Neural cell (in vitro differentiated cells): ENCODE measurements around the gene CRYZ. TPM values are rescaled to one million over a fixed set of nuclear protein-coding genes. Genes with fewer than 3 reads are reported as not detected.
"Not testable (repeated sequence)": the region's sequence is repeated elsewhere in the genome, so short reads cannot be mapped to it uniquely, and the experiment has no call there.

Experiments
- H2AFZ ChIP-seq: fragments of 200-600, 300-800 bp; sonication (generic), shearing (Covaris generic); 2 replicates; pipeline ENCODE4 v1.6.0; 2014; ENCODE audit warnings: low read depth, mild to moderate bottlenecking, antibody characterized with exemption, low read length, moderate library complexity
- H3F3A ChIP-seq: fragments of 200-600 bp; shearing (Covaris generic); 2 replicates; pipeline ENCODE4 v1.6.1; 2016; ENCODE audit warnings: mild to moderate bottlenecking, moderate library complexity, mixed read lengths, antibody characterized with exemption, low read length; ENCODE audit not compliant: insufficient read depth, poor library complexity, severe bottlenecking
- H3K27ac ChIP-seq: fragments of 200-600, 300-800 bp; sonication (generic), shearing (Covaris generic); 2 replicates; pipeline ENCODE4 v1.5.1; 2014; ENCODE audit warnings: mild to moderate bottlenecking, low read length, moderate library complexity
- H3K27me3 ChIP-seq: fragments of 300-800, 200-600 bp; sonication (generic), shearing (Covaris generic); 2 replicates; pipeline ENCODE4 v1.6.0; 2014; ENCODE audit warnings: mild to moderate bottlenecking, low read depth, low read length, moderate library complexity; ENCODE audit not compliant: insufficient read depth
- H3K36me3 ChIP-seq: fragments of 300-800, 200-600 bp; sonication (generic), shearing (Covaris generic); 2 replicates; pipeline ENCODE4 v1.5.1; 2014; ENCODE audit warnings: mild to moderate bottlenecking, antibody characterized with exemption, low read length, moderate library complexity; ENCODE audit not compliant: insufficient read depth
- H3K4me2 ChIP-seq: fragments of 300-800, 200-600 bp; sonication (generic), shearing (Covaris generic); 2 replicates; pipeline ENCODE4 v1.6.0; 2014; ENCODE audit warnings: mild to moderate bottlenecking, low read length
- H3K4me3 ChIP-seq: fragments of 300-800, 200-600 bp; sonication (generic), shearing (Covaris generic); 2 replicates; pipeline ENCODE4 v1.5.1; 2014; ENCODE audit warnings: mild to moderate bottlenecking, low read length, moderate library complexity
- H3K79me2 ChIP-seq: fragments of 200-600 bp; shearing (Covaris generic); replicated peaks from 2 replicates; pipeline ENCODE4 v1.6.0; 2014; ENCODE audit warnings: mild to moderate bottlenecking, low read length, moderate library complexity; ENCODE audit not compliant: insufficient read depth
- H3K9ac ChIP-seq: fragments of 300-800, 200-600 bp; sonication (generic), shearing (Covaris generic); 2 replicates; pipeline ENCODE4 v1.6.1; 2016; ENCODE audit warnings: mild to moderate bottlenecking, low read length, mixed read lengths
- H3K9me2 ChIP-seq: fragments of 200-600 bp; shearing (Covaris generic); 2 replicates; pipeline ENCODE4 v1.6.1; 2016; ENCODE audit warnings: mild to moderate bottlenecking, low read length, mixed read lengths; ENCODE audit not compliant: insufficient read depth
- H3K9me3 ChIP-seq: fragments of 200-600, 300-800 bp; sonication (generic), shearing (Covaris generic); 2 replicates; pipeline ENCODE4 v1.6.1; 2016; ENCODE audit warnings: mild to moderate bottlenecking, mixed run types, low read length, moderate library complexity, mixed read lengths
- H4K20me1 ChIP-seq: fragments of 200-600 bp; shearing (Covaris generic); 2 replicates; pipeline ENCODE4 v1.6.1; 2016; ENCODE audit warnings: mild to moderate bottlenecking, mixed run types; ENCODE audit not compliant: insufficient read depth
- EP300 ChIP-seq: fragments of 450-650 bp; conservative IDR thresholded peaks from 2 replicates; pipeline ENCODE4 v1.6.1; 2014; ENCODE audit warnings: antibody characterized with exemption, mild to moderate bottlenecking, moderate library complexity; ENCODE audit not compliant: poor library complexity, severe bottlenecking
- EZH2 ChIP-seq: fragments of 200-600, 300-800 bp; shearing (Covaris generic), sonication (generic); IDR thresholded peaks from 2 replicates; pipeline ENCODE4 v1.6.1; 2014; ENCODE audit warnings: antibody characterized with exemption, low read length, borderline replicate concordance, mild to moderate bottlenecking; ENCODE audit not compliant: insufficient read depth, poor library complexity, severe bottlenecking
- MXI1 ChIP-seq: fragments of 450-650 bp; conservative IDR thresholded peaks from 2 replicates; pipeline ENCODE4 v1.6.1; 2014; ENCODE audit warnings: antibody characterized with exemption, mild to moderate bottlenecking; ENCODE audit not compliant: poor library complexity, severe bottlenecking
- POLR2AphosphoS5 ChIP-seq: IDR thresholded peaks from 2 replicates; pipeline ENCODE4 v1.6.1; 2012
- RAD21 ChIP-seq: fragments of 450-650 bp; conservative IDR thresholded peaks from 2 replicates; pipeline ENCODE4 v1.6.1; 2014; ENCODE audit warnings: antibody characterized with exemption, mild to moderate bottlenecking, moderate library complexity
- SMC3 ChIP-seq: fragments of 450-650 bp; conservative IDR thresholded peaks from 2 replicates; pipeline ENCODE4 v1.6.1; 2014; ENCODE audit warnings: antibody characterized with exemption, mild to moderate bottlenecking, moderate library complexity; ENCODE audit not compliant: poor library complexity
- TAF1 ChIP-seq: IDR thresholded peaks from 2 replicates; pipeline ENCODE4 v1.6.1; 2012; ENCODE audit warnings: low read depth
- polyA plus RNA-seq: library from polyadenylated mRNA; depleted of rRNA; stranded (reverse); fragments of >200 nt; gene quantifications from 2 replicates; pipeline ENCODE4 v1.2.3, GENCODE V29; 2014
- TF ChIP-seq, protein P1 (sequence below): fragments of 450-650 bp; IDR thresholded peaks from 2 replicates; pipeline ENCODE4 v1.5.1; 2014; ENCODE audit warnings: antibody characterized with exemption, mild to moderate bottlenecking, moderate library complexity; ENCODE audit not compliant: poor library complexity, severe bottlenecking
- TF ChIP-seq, protein P2 (sequence below): IDR thresholded peaks from 2 replicates; pipeline ENCODE4 v1.6.1; 2012; ENCODE audit warnings: borderline replicate concordance

Gene CRYZ
- polyA plus RNA-seq, 1 donor from 2014 or later: 1.9 TPM

DNA sequence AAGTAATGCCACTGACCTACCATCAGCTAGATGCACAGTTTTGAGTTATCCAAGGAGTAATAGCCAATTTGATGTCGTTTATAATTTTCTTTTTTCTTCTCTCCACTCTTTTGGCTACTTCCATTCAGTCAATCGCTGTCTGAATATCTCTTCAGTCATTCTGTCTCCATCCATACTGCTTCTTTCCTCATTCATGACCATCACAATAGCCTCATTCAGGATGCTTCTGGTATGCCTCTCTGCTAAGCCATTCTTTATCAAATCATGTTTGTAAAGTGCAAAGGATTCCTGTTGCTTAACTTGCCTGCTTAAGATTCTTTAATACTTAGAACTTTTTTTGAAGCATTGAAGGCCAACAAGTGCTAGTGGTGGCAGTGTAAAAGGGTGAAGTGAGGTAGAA lies 20.3 kb upstream of the CRYZ start:
- no peaks in the 10 kb centered on the region for H3K9me3 ChIP-seq
- H4K20me1 ChIP-seq: no peaks in the 10 kb centered on the region
- no peak overlapping the region for H3K4me2 ChIP-seq
- no peak overlapping the region for H3K9ac ChIP-seq
- no peaks in the 10 kb centered on the region for H3K9me2 ChIP-seq
- H3K27me3 ChIP-seq: no peaks in the 10 kb centered on the region
- H2AFZ ChIP-seq: no peak overlapping the region
- H3K27ac ChIP-seq: no peak overlapping the region
- no peak overlapping the region for H3K4me3 ChIP-seq
- TF ChIP-seq, protein P1, sequence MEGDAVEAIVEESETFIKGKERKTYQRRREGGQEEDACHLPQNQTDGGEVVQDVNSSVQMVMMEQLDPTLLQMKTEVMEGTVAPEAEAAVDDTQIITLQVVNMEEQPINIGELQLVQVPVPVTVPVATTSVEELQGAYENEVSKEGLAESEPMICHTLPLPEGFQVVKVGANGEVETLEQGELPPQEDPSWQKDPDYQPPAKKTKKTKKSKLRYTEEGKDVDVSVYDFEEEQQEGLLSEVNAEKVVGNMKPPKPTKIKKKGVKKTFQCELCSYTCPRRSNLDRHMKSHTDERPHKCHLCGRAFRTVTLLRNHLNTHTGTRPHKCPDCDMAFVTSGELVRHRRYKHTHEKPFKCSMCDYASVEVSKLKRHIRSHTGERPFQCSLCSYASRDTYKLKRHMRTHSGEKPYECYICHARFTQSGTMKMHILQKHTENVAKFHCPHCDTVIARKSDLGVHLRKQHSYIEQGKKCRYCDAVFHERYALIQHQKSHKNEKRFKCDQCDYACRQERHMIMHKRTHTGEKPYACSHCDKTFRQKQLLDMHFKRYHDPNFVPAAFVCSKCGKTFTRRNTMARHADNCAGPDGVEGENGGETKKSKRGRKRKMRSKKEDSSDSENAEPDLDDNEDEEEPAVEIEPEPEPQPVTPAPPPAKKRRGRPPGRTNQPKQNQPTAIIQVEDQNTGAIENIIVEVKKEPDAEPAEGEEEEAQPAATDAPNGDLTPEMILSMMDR: no peak
- TF ChIP-seq SMC3: no peak
- no peak for TF ChIP-seq EP300
- TF ChIP-seq, protein P2, sequence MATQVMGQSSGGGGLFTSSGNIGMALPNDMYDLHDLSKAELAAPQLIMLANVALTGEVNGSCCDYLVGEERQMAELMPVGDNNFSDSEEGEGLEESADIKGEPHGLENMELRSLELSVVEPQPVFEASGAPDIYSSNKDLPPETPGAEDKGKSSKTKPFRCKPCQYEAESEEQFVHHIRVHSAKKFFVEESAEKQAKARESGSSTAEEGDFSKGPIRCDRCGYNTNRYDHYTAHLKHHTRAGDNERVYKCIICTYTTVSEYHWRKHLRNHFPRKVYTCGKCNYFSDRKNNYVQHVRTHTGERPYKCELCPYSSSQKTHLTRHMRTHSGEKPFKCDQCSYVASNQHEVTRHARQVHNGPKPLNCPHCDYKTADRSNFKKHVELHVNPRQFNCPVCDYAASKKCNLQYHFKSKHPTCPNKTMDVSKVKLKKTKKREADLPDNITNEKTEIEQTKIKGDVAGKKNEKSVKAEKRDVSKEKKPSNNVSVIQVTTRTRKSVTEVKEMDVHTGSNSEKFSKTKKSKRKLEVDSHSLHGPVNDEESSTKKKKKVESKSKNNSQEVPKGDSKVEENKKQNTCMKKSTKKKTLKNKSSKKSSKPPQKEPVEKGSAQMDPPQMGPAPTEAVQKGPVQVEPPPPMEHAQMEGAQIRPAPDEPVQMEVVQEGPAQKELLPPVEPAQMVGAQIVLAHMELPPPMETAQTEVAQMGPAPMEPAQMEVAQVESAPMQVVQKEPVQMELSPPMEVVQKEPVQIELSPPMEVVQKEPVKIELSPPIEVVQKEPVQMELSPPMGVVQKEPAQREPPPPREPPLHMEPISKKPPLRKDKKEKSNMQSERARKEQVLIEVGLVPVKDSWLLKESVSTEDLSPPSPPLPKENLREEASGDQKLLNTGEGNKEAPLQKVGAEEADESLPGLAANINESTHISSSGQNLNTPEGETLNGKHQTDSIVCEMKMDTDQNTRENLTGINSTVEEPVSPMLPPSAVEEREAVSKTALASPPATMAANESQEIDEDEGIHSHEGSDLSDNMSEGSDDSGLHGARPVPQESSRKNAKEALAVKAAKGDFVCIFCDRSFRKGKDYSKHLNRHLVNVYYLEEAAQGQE: no peak
- no peak for TF ChIP-seq EZH2
- no peak for TF ChIP-seq POLR2AphosphoS5
- TF ChIP-seq MXI1: no peak
- TF ChIP-seq TAF1: no peak
- TF ChIP-seq RAD21: no peak
- H3F3A ChIP-seq: no peaks in the 10 kb centered on the region
- no peaks in the 10 kb centered on the region for H3K79me2 ChIP-seq
- H3K36me3 ChIP-seq: no peaks in the 10 kb centered on the region

DNA sequence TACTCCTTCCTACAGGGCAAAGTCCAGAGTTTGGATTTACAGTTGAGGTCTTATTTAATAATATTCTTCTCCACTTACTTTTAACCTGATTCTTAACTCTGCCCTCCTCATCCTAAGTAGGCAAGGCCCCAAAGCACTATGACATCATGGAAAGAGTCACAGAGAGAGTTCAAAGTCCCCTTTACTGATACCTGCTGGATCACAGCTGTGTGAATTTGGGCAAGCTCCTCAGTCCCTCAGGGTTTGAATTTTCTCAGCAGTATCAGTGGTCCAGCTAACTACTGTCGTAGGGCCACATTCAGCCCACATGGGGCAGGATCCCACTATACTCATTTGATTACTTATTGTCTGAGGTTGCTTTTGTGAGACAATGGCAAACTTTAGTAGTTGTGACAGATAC lies 16.1 kb upstream of the CRYZ start:
- no peak overlapping the region for H3K4me2 ChIP-seq
- no peak overlapping the region for H3K4me3 ChIP-seq
- no peak overlapping the region for H3K27ac ChIP-seq
- H3K9me2 ChIP-seq: no peaks in the 10 kb centered on the region
- no peak overlapping the region for H2AFZ ChIP-seq
- no peaks in the 10 kb centered on the region for H3K79me2 ChIP-seq
- H4K20me1 ChIP-seq: no peaks in the 10 kb centered on the region
- no peak for TF ChIP-seq EP300
- TF ChIP-seq RAD21: no peak
- no peak for TF ChIP-seq MXI1
- TF ChIP-seq POLR2AphosphoS5: no peak
- TF ChIP-seq, protein P2: no peak
- TF ChIP-seq, protein P1: no peak
- TF ChIP-seq SMC3: no peak
- TF ChIP-seq TAF1: no peak
- no peak for TF ChIP-seq EZH2
- H3K27me3 ChIP-seq: no peaks in the 10 kb centered on the region
- no peaks in the 10 kb centered on the region for H3K9me3 ChIP-seq
- no peaks in the 10 kb centered on the region for H3F3A ChIP-seq
- no peak overlapping the region for H3K9ac ChIP-seq
- no peaks in the 10 kb centered on the region for H3K36me3 ChIP-seq

DNA sequence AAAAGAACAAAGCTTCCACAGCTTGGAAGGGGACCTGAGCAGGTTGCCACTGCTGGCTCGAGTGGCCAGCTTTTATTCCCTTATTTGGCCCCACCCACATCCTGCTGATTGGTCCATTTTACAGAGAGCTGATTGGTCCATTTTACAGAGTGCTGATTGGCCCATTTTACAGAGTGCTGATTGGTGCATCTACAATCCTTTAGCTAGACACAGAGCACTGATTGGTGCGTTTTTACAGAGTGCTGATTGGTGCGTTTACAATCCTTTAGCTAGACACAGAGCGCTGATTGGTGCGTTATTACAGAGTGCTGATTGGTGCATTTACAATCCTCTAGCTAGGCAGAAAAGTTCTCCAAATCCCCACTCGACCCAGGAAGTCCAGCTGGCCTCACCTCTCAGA lies 12.4 kb upstream of the CRYZ start:
- H4K20me1 ChIP-seq, H3K79me2 ChIP-seq, H3K9ac ChIP-seq, H3K4me3 ChIP-seq, H2AFZ ChIP-seq, H3K4me2 ChIP-seq, H3F3A ChIP-seq, H3K27ac ChIP-seq, H3K36me3 ChIP-seq, H3K27me3 ChIP-seq, H3K9me2 ChIP-seq, H3K9me3 ChIP-seq: not testable (repeated sequence)
